ENCODE results near the gene SLC25A43. TPM values are rescaled to one million over a fixed set of nuclear protein-coding genes. Genes with fewer than 3 reads are reported as not detected.
"Not testable (repeated sequence)": the region's sequence is repeated elsewhere in the genome, so short reads cannot be mapped to it uniquely, and the experiment has no call there.

Gene SLC25A43
- total RNA-seq, 2 experiments from 2014 or later: 13.7 to 15.6 TPM

- Histone ChIP-seq H3K9me2 (ENCODE audit: insufficient read depth, low read length) (no peaks in the 10 kb centered on the region), H3K27ac (ENCODE audit: low read depth, low read length, poor library complexity, severe bottlenecking) (no peak overlapping the region), H3K4me1 (ENCODE audit: insufficient read depth, low read length, poor library complexity, severe bottlenecking) (no peaks in the 10 kb centered on the region), H4K20me1 (ENCODE audit: insufficient read depth, low read length) (no peaks in the 10 kb centered on the region), H3K9me3 (ENCODE audit: low read length) (no peaks in the 10 kb centered on the region), H3K4me3 (ENCODE audit: low read depth, low read length, poor library complexity, severe bottlenecking) (no peak overlapping the region), H3K4me2 (ENCODE audit: low read length) (no peak overlapping the region), H3K79me2 (ENCODE audit: insufficient read depth, low read depth, low read length) (no peaks in the 10 kb centered on the region), H3K36me3 (ENCODE audit: insufficient read depth, low read length) (no peaks in the 10 kb centered on the region), H2AFZ (ENCODE audit: low read length) (no peak overlapping the region)
- ChIA-PET CTCF (ENCODE audit: unreplicated experiment) (no interaction called here), POLR2A (no interaction called here)
- intact Hi-C loops (cut with micrococcal nuclease; ENCODE audit: unreplicated experiment): no loop called here
- no peak for DNase-seq (ENCODE audit: low spot score)
- TF ChIP-seq CTCF (conservative IDR thresholded peaks at IDR 0.05; ENCODE audit: low read length) (no peak), EZH2phosphoT487 (IDR thresholded peaks at IDR 0.05; ENCODE audit: borderline replicate concordance, low read depth, low read length) (no peak)
- BruUV-seq (replicated peaks): no TSS peak
Observed at GRCh38 chrX:119363391-119363790, 35.7 kb upstream of the SLC25A43 start.

- H2AFZ ChIP-seq (ENCODE audit: low read length); H3K9me3 ChIP-seq (ENCODE audit: low read length); H3K36me3 ChIP-seq (ENCODE audit: insufficient read depth, low read length); H3K27ac ChIP-seq (ENCODE audit: low read depth, low read length, poor library complexity, severe bottlenecking); H3K4me3 ChIP-seq (ENCODE audit: low read depth, low read length, poor library complexity, severe bottlenecking); intact Hi-C loops (cut with micrococcal nuclease; ENCODE audit: unreplicated experiment); CTCF ChIA-PET (ENCODE audit: unreplicated experiment); H3K79me2 ChIP-seq (ENCODE audit: insufficient read depth, low read depth, low read length); H3K4me2 ChIP-seq (ENCODE audit: low read length); BruUV-seq (replicated peaks); H4K20me1 ChIP-seq (ENCODE audit: insufficient read depth, low read length); H3K4me1 ChIP-seq (ENCODE audit: insufficient read depth, low read length, poor library complexity, severe bottlenecking); H3K9me2 ChIP-seq (ENCODE audit: insufficient read depth, low read length); DNase-seq (ENCODE audit: low spot score): not testable (repeated sequence)
- POLR2A ChIA-PET: interaction anchor here (0.6 kb wide), 1 partner anchor 63 kb away, joined by 4 read pairs; no protein-coding TSS in a partner anchor
Observed at GRCh38 chrX:119371861-119372260, 27.3 kb upstream of the SLC25A43 start.

- H3K4me2 ChIP-seq (ENCODE audit: low read length): no peak overlapping the region
- no peak overlapping the region for H3K27ac ChIP-seq (ENCODE audit: low read depth, low read length, poor library complexity, severe bottlenecking)
- H4K20me1 ChIP-seq (ENCODE audit: insufficient read depth, low read length): no peaks in the 10 kb centered on the region
- CTCF ChIA-PET (ENCODE audit: unreplicated experiment): no interaction called here
- H3K36me3 ChIP-seq (ENCODE audit: insufficient read depth, low read length): no peaks in the 10 kb centered on the region
- H3K9me2 ChIP-seq (ENCODE audit: insufficient read depth, low read length): no peaks in the 10 kb centered on the region
- no peaks in the 10 kb centered on the region for H3K9me3 ChIP-seq (ENCODE audit: low read length)
- BruUV-seq (replicated peaks): no TSS peak
- intact Hi-C loops (cut with micrococcal nuclease; ENCODE audit: unreplicated experiment): no loop called here
- no peak for TF ChIP-seq CTCF (conservative IDR thresholded peaks at IDR 0.05; ENCODE audit: low read length)
- no peak for TF ChIP-seq EZH2phosphoT487 (IDR thresholded peaks at IDR 0.05; ENCODE audit: borderline replicate concordance, low read depth, low read length)
- DNase-seq (ENCODE audit: low spot score): no peak
- POLR2A ChIA-PET: no interaction called here
- H3K4me3 ChIP-seq (ENCODE audit: low read depth, low read length, poor library complexity, severe bottlenecking): no peak overlapping the region
- H2AFZ ChIP-seq (ENCODE audit: low read length): no peak overlapping the region
- H3K4me1 ChIP-seq (ENCODE audit: insufficient read depth, low read length, poor library complexity, severe bottlenecking): no peaks in the 10 kb centered on the region
- H3K79me2 ChIP-seq (ENCODE audit: insufficient read depth, low read depth, low read length): no peaks in the 10 kb centered on the region
Observed at GRCh38 chrX:119374736-119375135, 24.4 kb upstream of the SLC25A43 start.

Data from OCI-LY7 (cell line).